ENCODE results near the gene THRB.

THRB gene

GRCh38 chr3:24139463-24140412, 354.9 kb downstream of the THRB start:
- DNase-seq (ENCODE audit: low read depth), result no peak

- DNase-seq (ENCODE audit: low read depth), result no peak
Observed at GRCh38 chr3:24138876-24139256, 355.8 kb downstream of the THRB start.

- no peak for DNase-seq (ENCODE audit: low read depth)
Observed at GRCh38 chr3:24137958-24138875, 356.4 kb downstream of the THRB start.

- DNase-seq (ENCODE audit: low read depth), result no peak
Observed at GRCh38 chr3:24137334-24137733, 357.3 kb downstream of the THRB start.

- DNase-seq (ENCODE audit: low read depth), result no peak
Observed at GRCh38 chr3:24136624-24137310, 357.9 kb downstream of the THRB start.

GRCh38 chr3:24135280-24135679, 359.4 kb downstream of the THRB start:
- no peak for DNase-seq (ENCODE audit: low read depth)

- no peak for DNase-seq (ENCODE audit: low read depth)
Observed at GRCh38 chr3:24133942-24134341, 360.7 kb downstream of the THRB start.

GRCh38 chr3:24133436-24133835, 361.2 kb downstream of the THRB start:
- no peak for DNase-seq (ENCODE audit: low read depth)

- no peak for DNase-seq (ENCODE audit: low read depth)
Observed at GRCh38 chr3:24129549-24129948, 365.1 kb downstream of the THRB start.

- no peak for DNase-seq (ENCODE audit: low read depth)
Observed at GRCh38 chr3:24128199-24129005, 366.2 kb downstream of the THRB start.

- no peak for DNase-seq (ENCODE audit: low read depth)
Observed at GRCh38 chr3:24123596-24123995, 371.1 kb downstream of the THRB start.

- no peak for DNase-seq (ENCODE audit: low read depth)
Observed at GRCh38 chr3:24120434-24120833, 374.2 kb downstream of the THRB start.

GRCh38 chr3:24119321-24119751, 375.3 kb downstream of the THRB start:
- no peak for DNase-seq (ENCODE audit: low read depth)

- DNase-seq (ENCODE audit: low read depth), result no peak
Observed at GRCh38 chr3:24117508-24117907, 377.1 kb downstream of the THRB start.

GRCh38 chr3:24111711-24112110, 382.9 kb downstream of the THRB start:
- no peak for DNase-seq (ENCODE audit: low read depth)

- no peak for DNase-seq (ENCODE audit: low read depth)
Observed at GRCh38 chr3:24110051-24110450, 384.6 kb downstream of the THRB start.

GRCh38 chr3:24101676-24102168, 392.9 kb downstream of the THRB start:
- DNase-seq (ENCODE audit: low read depth), result no peak

GRCh38 chr3:24100696-24101402, 393.8 kb downstream of the THRB start:
- DNase-seq (ENCODE audit: low read depth), result no peak

- DNase-seq (ENCODE audit: low read depth), result no peak
Observed at GRCh38 chr3:24096695-24097290, 397.9 kb downstream of the THRB start.

- no peak for DNase-seq (ENCODE audit: low read depth)
Observed at GRCh38 chr3:24096271-24096670, 398.4 kb downstream of the THRB start.
